ENCODE results near the gene ACSM2A. TPM values are rescaled to one million over a fixed set of nuclear protein-coding genes. Genes with fewer than 3 reads are reported as not detected.
"Not testable (repeated sequence)": the region's sequence is repeated elsewhere in the genome, so short reads cannot be mapped to it uniquely, and the experiment has no call there.

Gene ACSM2A
- total and polyA plus RNA-seq, 2 donors, result 0.05 to 0.21 TPM

DNA sequence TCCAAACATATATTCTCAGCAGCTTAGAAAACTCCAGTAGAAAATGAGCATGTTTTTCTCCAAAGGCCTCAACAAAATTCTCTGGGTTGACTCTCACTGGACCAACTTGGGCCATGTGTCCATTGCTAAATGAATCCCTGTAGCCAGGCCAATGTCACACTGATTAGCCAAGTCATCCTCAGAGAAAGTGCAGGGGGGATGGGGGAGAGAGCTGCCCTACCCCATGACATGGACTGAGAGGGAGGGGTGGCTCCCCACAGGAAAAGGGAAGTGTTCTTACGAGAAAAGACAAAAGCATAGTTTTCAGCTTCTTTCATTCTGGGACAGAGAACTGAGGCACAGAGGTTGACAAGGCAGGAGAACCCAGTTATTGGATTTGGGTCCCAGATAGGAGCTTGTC lies 32.7 kb downstream of the ACSM2A start:
- WGBS, result 0% methylated on average over 1 of the region's 1 CpG

DNA sequence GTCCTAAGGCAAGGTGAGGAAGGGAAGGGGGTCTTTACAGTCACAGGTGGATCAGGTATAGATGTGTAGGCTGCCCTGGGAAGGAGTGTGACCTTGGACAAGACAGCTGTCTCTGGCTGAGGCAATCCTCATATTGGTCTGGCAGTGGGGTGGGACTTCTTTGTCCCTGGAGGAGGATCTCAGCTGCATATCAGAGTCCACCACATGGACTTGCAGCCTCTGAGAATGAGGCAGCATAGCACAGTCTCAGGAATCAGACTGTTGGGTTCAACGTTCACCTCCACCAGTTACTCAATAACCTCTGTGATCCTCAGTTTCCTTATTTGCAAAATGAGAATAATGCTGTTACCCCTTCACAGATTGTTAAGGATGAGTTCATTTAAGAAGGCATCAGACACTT lies 33.4 kb downstream of the ACSM2A start:
- H3K27ac ChIP-seq (ENCODE audit: low read depth in 1 of 2, low read length in 1 of 2), result no peak overlapping the region
- H3K9me3 ChIP-seq (ENCODE audit: control insufficient read depth in 2 of 2, insufficient read depth in 1 of 2, low read length in 1 of 2), result no peaks in the 10 kb centered on the region
- H3K4me1 ChIP-seq (ENCODE audit: control insufficient read depth in 2 of 2, insufficient read depth in 2 of 2, low read length in 2 of 2), result no peaks in the 10 kb centered on the region
- WGBS, result 90% methylated on average over 1 of the region's 1 CpG
- no peak for DNase-seq (ENCODE audit: low read depth in 6 of 9, low spot score in 9 of 9)
- no peak overlapping the region for H3K4me3 ChIP-seq (ENCODE audit: low read length in 2 of 2)
- H3K36me3 ChIP-seq (ENCODE audit: control insufficient read depth in 2 of 2, insufficient read depth in 2 of 2, low read length in 1 of 2), result no peaks in the 10 kb centered on the region
- H3K27me3 ChIP-seq (ENCODE audit: control insufficient read depth in 2 of 2, insufficient read depth in 1 of 2, low read length in 1 of 2), result no peaks in the 10 kb centered on the region

More for the DNA sequence above, 32.7 kb downstream of the ACSM2A start:
- not testable (repeated sequence) for H3K27ac ChIP-seq (ENCODE audit: low read depth in 1 of 2, low read length in 1 of 2); DNase-seq (ENCODE audit: low read depth in 6 of 9, low spot score in 9 of 9); H3K9me3 ChIP-seq (ENCODE audit: control insufficient read depth in 2 of 2, insufficient read depth in 1 of 2, low read length in 1 of 2); H3K4me3 ChIP-seq (ENCODE audit: low read length in 2 of 2); H3K36me3 ChIP-seq (ENCODE audit: control insufficient read depth in 2 of 2, insufficient read depth in 2 of 2, low read length in 1 of 2); H3K4me1 ChIP-seq (ENCODE audit: control insufficient read depth in 2 of 2, insufficient read depth in 2 of 2, low read length in 2 of 2); H3K27me3 ChIP-seq (ENCODE audit: control insufficient read depth in 2 of 2, insufficient read depth in 1 of 2, low read length in 1 of 2)

DNA sequence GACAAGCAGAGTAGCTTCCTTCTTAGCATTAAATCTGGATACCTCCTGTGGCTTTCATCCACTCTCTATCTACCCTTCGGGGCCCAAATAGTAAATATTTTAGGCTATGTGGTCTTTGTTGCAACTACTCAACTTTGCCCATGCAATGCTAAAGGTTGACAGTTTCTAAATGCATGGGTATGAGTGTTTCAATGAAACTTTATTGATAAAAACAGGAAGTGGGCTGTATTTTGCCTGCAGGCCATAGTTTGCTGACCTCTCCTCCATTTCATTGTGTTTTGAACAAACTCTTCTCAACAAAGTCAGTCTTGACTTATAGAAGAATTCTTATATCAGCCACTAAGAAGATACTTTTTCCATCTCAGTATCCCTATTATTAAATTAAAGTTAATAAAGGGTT lies 34.1 kb downstream of the ACSM2A start:
- Histone ChIP-seq H3K4me3 (ENCODE audit: low read length in 2 of 2) (no peak overlapping the region), H3K36me3 (ENCODE audit: control insufficient read depth in 2 of 2, insufficient read depth in 2 of 2, low read length in 1 of 2) (no peaks in the 10 kb centered on the region), H3K27ac (ENCODE audit: low read depth in 1 of 2, low read length in 1 of 2) (no peak overlapping the region), H3K9me3 (ENCODE audit: control insufficient read depth in 2 of 2, insufficient read depth in 1 of 2, low read length in 1 of 2) (no peaks in the 10 kb centered on the region), H3K4me1 (ENCODE audit: control insufficient read depth in 2 of 2, insufficient read depth in 2 of 2, low read length in 2 of 2) (no peaks in the 10 kb centered on the region), H3K27me3 (ENCODE audit: control insufficient read depth in 2 of 2, insufficient read depth in 1 of 2, low read length in 1 of 2) (no peaks in the 10 kb centered on the region)
- 94% methylated on average over 1 of the region's 1 CpG for WGBS
- DNase-seq (ENCODE audit: low read depth in 6 of 9, low spot score in 9 of 9), result no peak

DNA sequence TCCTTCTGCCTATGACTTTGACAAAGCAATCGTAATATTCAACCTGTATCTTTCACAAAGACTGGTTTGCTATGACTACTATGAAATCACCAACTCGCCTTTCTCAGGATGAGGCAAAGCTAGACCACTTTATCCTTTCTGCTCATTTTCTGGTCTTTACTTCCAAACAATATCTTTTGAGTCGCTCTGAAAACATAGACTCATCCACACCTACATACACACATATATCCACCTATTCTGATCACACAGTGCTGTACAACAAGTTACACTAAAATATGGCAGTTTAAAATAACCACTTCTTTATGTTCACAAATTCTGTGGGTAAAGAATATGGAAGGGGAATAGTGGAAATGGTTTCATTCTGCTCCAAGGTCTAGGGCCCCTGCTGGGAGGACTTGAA lies 39.7 kb downstream of the ACSM2A start:
- not testable (repeated sequence) for H3K9me3 ChIP-seq (ENCODE audit: control insufficient read depth in 2 of 2, insufficient read depth in 1 of 2, low read length in 1 of 2); H3K4me3 ChIP-seq (ENCODE audit: low read length in 2 of 2); H3K27me3 ChIP-seq (ENCODE audit: control insufficient read depth in 2 of 2, insufficient read depth in 1 of 2, low read length in 1 of 2); H3K4me1 ChIP-seq (ENCODE audit: control insufficient read depth in 2 of 2, insufficient read depth in 2 of 2, low read length in 2 of 2); H3K36me3 ChIP-seq (ENCODE audit: control insufficient read depth in 2 of 2, insufficient read depth in 2 of 2, low read length in 1 of 2); H3K27ac ChIP-seq (ENCODE audit: low read depth in 1 of 2, low read length in 1 of 2); DNase-seq (ENCODE audit: low read depth in 6 of 9, low spot score in 9 of 9)
- no CpG with 5 or more reads among the region's 3 CpGs for whole genome bisulfite sequencing

DNA sequence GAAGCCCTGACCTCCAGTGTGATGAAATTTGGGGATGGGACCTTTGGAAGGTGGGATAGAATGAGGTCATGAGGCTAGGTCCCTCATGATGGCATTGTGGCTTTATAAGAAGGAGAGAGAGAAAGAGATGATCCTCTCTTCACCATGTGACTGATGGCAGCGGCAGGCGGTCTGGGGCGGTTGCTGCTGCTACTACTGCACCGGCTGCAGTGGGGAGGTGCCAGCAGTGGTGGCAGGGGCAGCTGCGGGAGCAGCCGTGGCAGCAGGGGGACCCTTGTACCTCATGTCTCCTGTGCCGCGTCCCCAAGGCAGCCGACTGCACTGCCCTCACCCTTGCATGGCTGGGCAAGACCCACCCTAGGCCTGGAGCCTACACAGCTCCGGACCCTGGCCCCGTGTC lies 40.1 kb downstream of the ACSM2A start:
- WGBS, result no CpG with 5 or more reads among the region's 11 CpGs
- H3K4me1 ChIP-seq (ENCODE audit: control insufficient read depth in 2 of 2, insufficient read depth in 2 of 2, low read length in 2 of 2); H3K9me3 ChIP-seq (ENCODE audit: control insufficient read depth in 2 of 2, insufficient read depth in 1 of 2, low read length in 1 of 2): not testable (repeated sequence)

DNA sequence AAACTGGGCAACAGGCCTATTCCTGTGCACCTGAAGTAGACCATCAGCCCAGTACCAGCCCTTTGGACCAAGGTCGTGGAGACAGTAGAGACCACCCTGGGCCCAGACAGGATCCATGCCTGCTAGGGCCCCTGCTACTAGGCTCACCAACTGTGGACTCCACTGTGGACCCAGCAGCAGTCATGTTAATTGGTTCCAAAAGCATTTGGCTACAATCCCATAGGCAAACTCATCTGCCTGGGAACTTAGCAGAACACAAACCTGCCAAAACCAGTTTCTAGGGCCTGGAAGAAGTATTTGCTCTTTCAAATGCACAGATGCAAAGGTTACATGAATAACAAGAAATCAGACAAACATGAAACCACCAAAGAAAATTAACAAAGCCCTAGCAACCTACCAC lies 53.1 kb downstream of the ACSM2A start:
- no peak for DNase-seq (ENCODE audit: low read depth in 6 of 9, low spot score in 9 of 9)
- Histone ChIP-seq H3K36me3 (ENCODE audit: control insufficient read depth in 2 of 2, insufficient read depth in 2 of 2, low read length in 1 of 2) (no peaks in the 10 kb centered on the region), H3K9me3 (ENCODE audit: control insufficient read depth in 2 of 2, insufficient read depth in 1 of 2, low read length in 1 of 2) (peaks cover 0 to 11% of the 10 kb centered on the region in 2 donors), H3K4me3 (ENCODE audit: low read length in 2 of 2) (no peak overlapping the region), H3K27ac (ENCODE audit: low read depth in 1 of 2, low read length in 1 of 2) (no peak overlapping the region), H3K27me3 (ENCODE audit: control insufficient read depth in 2 of 2, insufficient read depth in 1 of 2, low read length in 1 of 2) (no peaks in the 10 kb centered on the region), H3K4me1 (ENCODE audit: control insufficient read depth in 2 of 2, insufficient read depth in 2 of 2, low read length in 2 of 2) (no peaks in the 10 kb centered on the region)
- 84% methylated on average over 1 of the region's 1 CpG for WGBS

More for the DNA sequence above, 40.1 kb downstream of the ACSM2A start:
- H3K27ac ChIP-seq (ENCODE audit: low read depth in 1 of 2, low read length in 1 of 2); H3K4me3 ChIP-seq (ENCODE audit: low read length in 2 of 2); H3K27me3 ChIP-seq (ENCODE audit: control insufficient read depth in 2 of 2, insufficient read depth in 1 of 2, low read length in 1 of 2); DNase-seq (ENCODE audit: low read depth in 6 of 9, low spot score in 9 of 9); H3K36me3 ChIP-seq (ENCODE audit: control insufficient read depth in 2 of 2, insufficient read depth in 2 of 2, low read length in 1 of 2): not testable (repeated sequence)

DNA sequence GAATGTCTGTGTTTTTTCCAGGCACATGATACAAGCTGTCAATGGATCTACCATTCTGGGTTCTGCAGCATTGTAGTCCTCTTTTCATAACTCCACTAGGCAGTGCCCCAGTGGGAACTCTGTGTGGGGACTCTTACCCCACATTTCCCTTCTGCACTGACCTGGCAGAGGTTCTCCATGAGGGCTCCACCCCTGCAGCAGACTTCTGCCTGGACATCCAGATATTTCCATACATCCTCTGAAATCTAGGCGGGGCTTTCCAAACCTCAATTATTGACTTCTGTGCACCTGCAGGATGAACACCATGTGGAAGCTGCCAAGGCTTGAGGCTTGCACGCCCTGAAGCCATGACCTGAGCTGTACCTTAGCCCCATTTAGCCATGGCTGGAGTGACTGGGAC lies 56.0 kb downstream of the ACSM2A start:
- H3K27me3 ChIP-seq (ENCODE audit: control insufficient read depth in 2 of 2, insufficient read depth in 1 of 2, low read length in 1 of 2), result no peaks in the 10 kb centered on the region
- 85% methylated on average over 2 of the region's 2 CpGs for WGBS
- H3K36me3 ChIP-seq (ENCODE audit: control insufficient read depth in 2 of 2, insufficient read depth in 2 of 2, low read length in 1 of 2), result no peaks in the 10 kb centered on the region
- no peak overlapping the region for H3K4me3 ChIP-seq (ENCODE audit: low read length in 2 of 2)
- DNase-seq (ENCODE audit: low read depth in 6 of 9, low spot score in 9 of 9), result no peak
- peaks cover 0 to 11% of the 10 kb centered on the region in 2 donors for H3K9me3 ChIP-seq (ENCODE audit: control insufficient read depth in 2 of 2, insufficient read depth in 1 of 2, low read length in 1 of 2)
- H3K4me1 ChIP-seq (ENCODE audit: control insufficient read depth in 2 of 2, insufficient read depth in 2 of 2, low read length in 2 of 2), result no peaks in the 10 kb centered on the region
- H3K27ac ChIP-seq (ENCODE audit: low read depth in 1 of 2, low read length in 1 of 2), result no peak overlapping the region

DNA sequence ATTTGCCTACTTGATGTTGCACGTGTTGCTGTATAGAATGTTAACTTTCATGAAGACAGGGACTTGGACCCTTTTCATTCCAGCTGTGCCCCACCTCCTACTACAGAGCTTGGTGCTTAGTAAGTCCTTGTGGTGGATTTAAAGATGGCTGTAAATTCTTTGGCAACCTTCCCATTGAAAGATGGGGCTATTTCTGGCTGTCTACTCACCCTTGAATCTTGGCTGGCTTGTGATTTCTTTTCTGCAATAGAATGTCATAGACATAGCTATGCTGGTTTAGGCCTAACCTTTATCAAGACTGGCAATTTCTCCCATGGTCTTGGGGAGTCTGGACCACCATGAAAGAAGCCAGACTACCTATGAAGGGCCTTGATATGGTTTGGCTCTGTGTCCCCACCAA lies 59.0 kb downstream of the ACSM2A start:
- Histone ChIP-seq H3K27ac (ENCODE audit: low read depth in 1 of 2, low read length in 1 of 2) (no peak overlapping the region), H3K36me3 (ENCODE audit: control insufficient read depth in 2 of 2, insufficient read depth in 2 of 2, low read length in 1 of 2) (no peaks in the 10 kb centered on the region), H3K9me3 (ENCODE audit: control insufficient read depth in 2 of 2, insufficient read depth in 1 of 2, low read length in 1 of 2) (peaks cover 0 to 6% of the 10 kb centered on the region in 2 donors), H3K4me1 (ENCODE audit: control insufficient read depth in 2 of 2, insufficient read depth in 2 of 2, low read length in 2 of 2) (no peaks in the 10 kb centered on the region), H3K4me3 (ENCODE audit: low read length in 2 of 2) (no peak overlapping the region), H3K27me3 (ENCODE audit: control insufficient read depth in 2 of 2, insufficient read depth in 1 of 2, low read length in 1 of 2) (no peaks in the 10 kb centered on the region)
- 71% methylated on average over 1 of the region's 1 CpG for WGBS
- no peak for DNase-seq (ENCODE audit: low read depth in 6 of 9, low spot score in 9 of 9)

DNA sequence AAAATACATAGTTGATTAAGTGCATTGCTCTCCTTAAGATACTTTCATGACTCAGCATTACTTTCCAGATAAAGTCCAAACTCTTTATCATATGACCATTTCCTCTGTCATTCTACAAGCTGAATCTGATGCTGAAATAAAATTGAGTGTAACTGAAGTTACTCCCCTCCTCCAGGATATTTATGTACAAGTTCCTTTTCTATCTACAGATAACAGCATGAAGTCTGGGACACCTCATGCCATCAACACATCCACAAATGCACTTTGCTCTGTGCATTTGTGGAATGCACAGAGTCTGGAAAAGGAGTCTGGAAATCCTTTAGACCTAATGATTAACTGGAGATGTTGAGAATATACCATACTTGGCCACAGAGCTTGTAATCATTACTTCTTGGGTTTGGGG lies 64.4 kb downstream of the ACSM2A start:
- H3K4me3 ChIP-seq (ENCODE audit: low read length in 2 of 2), result no peak overlapping the region
- DNase-seq (ENCODE audit: low read depth in 6 of 9, low spot score in 9 of 9), result no peak

DNA sequence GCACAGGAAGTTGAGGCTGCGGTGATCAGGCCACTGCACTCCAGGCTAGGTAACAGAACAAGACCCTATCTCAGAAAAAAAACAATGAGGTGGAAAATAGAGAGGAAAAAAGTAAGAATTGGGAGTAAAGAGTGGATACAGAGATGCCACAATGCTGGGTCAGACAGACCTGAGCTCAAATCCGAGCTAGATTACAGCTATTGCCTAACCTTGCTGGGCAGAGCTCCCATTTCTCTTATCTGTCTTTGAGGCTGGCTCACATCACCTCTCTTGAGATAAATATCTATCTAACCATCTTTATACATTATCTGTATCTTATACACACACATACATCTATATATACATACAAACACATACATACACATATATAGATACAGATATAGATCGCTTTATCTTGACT lies 65.8 kb downstream of the ACSM2A start:
- 64% methylated on average over 3 of the region's 3 CpGs for WGBS
- no peaks in the 10 kb centered on the region for H3K27me3 ChIP-seq (ENCODE audit: control insufficient read depth in 2 of 2, insufficient read depth in 1 of 2, low read length in 1 of 2)
- no peak overlapping the region for H3K4me3 ChIP-seq (ENCODE audit: low read length in 2 of 2)
- no peaks in the 10 kb centered on the region for H3K9me3 ChIP-seq (ENCODE audit: control insufficient read depth in 2 of 2, insufficient read depth in 1 of 2, low read length in 1 of 2)
- no peaks in the 10 kb centered on the region for H3K4me1 ChIP-seq (ENCODE audit: control insufficient read depth in 2 of 2, insufficient read depth in 2 of 2, low read length in 2 of 2)
- no peak for DNase-seq (ENCODE audit: low read depth in 6 of 9, low spot score in 9 of 9)
- no peak overlapping the region for H3K27ac ChIP-seq (ENCODE audit: low read depth in 1 of 2, low read length in 1 of 2)
- no peaks in the 10 kb centered on the region for H3K36me3 ChIP-seq (ENCODE audit: control insufficient read depth in 2 of 2, insufficient read depth in 2 of 2, low read length in 1 of 2)

More for the DNA sequence above, 64.4 kb downstream of the ACSM2A start:
- Histone ChIP-seq H3K36me3 (ENCODE audit: control insufficient read depth in 2 of 2, insufficient read depth in 2 of 2, low read length in 1 of 2) (no peaks in the 10 kb centered on the region), H3K27ac (ENCODE audit: low read depth in 1 of 2, low read length in 1 of 2) (no peak overlapping the region), H3K9me3 (ENCODE audit: control insufficient read depth in 2 of 2, insufficient read depth in 1 of 2, low read length in 1 of 2) (no peaks in the 10 kb centered on the region), H3K27me3 (ENCODE audit: control insufficient read depth in 2 of 2, insufficient read depth in 1 of 2, low read length in 1 of 2) (no peaks in the 10 kb centered on the region), H3K4me1 (ENCODE audit: control insufficient read depth in 2 of 2, insufficient read depth in 2 of 2, low read length in 2 of 2) (no peaks in the 10 kb centered on the region)
